Ramos (cell line): ENCODE measurements around the gene CLIC5.

Experiments used
- in situ Hi-C: fragments of 300-500 bp; cut with MboI; formaldehyde crosslinking; loops from one replicate; pipeline ENCODE4 v1.14.3; 2022; ENCODE audit warnings: low sequenced_read_pairs; ENCODE audit not compliant: unreplicated experiment

CLIC5 gene

DNA sequence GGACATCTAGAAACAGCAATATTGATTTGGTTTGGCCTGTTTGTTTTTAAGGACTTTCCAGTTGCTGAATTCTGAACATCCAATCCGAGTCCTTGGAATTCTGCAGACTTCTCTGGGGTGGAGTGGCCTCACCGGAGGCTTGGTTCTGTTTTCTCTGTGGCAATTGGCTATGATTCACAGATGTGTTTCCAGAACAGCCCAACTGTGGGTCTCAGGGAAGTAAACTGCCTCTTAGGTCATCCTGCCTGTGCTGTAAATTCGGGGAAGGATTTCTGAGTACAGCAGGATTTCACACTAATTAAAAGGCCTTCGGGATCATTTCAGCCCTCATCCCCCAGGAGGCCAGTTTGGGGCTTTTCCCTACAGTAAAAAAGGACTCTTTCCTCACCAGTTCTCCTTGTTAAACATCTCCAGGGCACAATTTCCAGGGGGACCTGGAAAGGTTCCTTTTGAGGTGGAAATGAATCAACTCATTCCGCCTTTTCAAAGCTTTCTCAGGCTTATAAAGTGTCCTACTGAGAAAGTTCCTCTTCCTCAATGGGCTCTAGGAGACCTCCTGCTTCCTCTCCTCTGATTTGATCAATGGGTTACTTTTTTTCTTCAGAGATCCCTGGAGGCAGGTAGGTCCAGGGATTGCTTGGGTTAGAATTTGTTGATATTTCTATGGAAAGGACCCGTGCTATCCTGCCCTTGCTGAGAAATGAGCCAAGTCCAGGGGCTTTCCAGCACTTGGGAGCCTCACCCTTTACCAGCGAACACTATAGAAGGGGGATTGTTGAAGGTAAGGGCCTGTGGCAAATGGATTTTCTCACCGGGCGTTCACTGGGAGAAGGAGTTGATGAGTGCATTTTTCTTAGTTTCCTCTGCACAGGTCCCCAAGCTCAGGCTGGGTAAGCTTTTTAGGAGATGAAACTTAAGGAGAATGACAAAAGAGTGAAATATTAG lies 114.6 kb downstream of the CLIC5 start:
- in situ Hi-C loops: no loop called here

DNA sequence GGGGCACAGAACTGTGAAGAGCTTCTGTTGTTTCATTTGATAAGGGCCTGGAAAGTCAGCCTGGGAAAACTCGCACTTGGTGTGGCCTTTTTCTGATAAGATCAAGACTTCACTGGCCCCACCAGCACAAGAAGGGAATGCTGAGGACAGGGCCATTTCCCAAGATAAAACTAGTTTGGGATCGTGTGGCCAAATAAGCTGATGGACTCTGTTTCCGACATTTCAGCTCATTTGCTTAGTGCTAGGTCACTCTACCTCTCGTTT lies 116.0 kb downstream of the CLIC5 start:
- in situ Hi-C loops: no loop called here

DNA sequence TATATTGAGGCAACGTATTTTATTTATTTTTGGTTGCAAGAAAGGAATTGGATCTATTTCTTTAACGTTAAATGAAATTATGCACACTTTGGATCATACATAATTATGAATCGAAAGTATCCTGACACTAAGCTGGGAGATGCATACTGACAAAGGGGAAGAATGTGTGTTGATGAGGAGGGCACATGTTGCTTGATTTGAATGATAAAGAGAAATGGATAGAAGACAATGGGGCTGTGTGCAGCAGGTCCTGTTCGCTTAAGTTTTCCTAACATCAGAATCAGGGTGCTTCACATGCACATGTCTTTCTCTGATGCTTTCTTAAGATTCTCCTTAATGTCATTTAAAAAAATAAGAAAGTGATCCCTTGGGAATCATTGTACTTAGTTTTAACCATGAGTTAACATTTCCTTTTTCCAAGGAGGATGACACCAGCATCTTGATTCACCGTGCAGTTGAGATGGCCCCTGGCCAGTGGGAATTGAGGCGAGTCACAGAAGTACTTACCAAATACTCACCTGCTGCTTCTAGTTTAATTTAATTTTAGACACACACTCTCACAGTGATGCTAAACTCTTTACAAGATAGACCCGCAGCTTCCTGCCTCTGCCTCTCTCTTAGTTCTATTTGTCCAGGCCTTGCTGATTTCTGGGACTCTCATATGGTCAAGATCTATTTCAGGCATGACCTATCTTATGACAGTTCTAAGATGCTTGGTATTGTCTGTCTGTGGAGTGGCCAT lies 116.5 kb downstream of the CLIC5 start:
- in situ Hi-C loops: no loop called here

DNA sequence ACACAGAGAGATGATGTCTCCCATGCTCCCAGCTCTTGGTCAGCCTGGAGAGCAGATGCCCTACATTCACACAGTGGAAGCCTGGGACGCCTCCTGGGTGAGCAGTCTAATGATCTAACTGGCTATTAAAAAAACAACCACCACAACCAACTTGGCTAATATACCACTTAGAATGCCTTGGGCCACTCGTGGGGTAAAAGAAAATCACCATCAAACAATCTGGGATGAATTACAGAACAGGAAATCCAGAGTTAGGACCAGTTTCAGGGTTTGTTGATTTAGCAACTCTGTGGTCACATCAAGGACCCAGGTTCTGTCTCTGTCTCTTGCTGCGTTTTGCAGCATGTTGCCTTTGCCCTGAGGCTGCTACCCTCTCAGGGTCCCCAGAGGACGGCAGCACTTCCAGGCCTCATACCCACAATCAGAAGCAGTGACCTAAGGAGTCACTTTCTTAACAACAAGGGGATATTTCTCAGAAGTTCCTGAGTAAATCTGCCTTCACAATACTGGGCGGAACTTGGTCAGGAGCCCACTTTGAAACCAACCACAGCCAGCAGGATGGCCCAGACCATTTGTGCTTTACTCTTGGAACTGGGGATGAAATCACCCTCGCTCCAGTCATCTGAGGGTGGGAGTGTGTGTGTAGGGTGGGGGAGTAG lies 118.7 kb downstream of the CLIC5 start:
- in situ Hi-C loops: no loop called here

DNA sequence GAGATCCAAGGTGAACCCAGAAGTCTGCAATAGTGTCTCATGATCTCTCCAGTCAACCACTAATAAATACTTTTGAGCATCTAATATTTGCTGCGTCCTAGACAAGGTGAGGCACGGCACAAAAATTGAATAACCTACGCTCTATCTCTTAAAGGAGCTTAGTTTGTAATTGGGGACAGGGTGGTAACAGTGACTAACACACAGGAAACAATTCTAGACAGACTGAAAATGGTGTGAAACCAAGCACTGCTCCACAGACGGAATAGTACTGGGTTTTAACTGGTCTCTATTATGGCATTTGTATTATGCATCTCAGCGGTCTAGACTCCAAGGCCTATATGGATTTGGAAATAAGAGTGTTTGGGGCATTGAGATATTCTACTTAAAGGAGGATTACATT lies 120.1 kb downstream of the CLIC5 start:
- in situ Hi-C loops: no loop called here

DNA sequence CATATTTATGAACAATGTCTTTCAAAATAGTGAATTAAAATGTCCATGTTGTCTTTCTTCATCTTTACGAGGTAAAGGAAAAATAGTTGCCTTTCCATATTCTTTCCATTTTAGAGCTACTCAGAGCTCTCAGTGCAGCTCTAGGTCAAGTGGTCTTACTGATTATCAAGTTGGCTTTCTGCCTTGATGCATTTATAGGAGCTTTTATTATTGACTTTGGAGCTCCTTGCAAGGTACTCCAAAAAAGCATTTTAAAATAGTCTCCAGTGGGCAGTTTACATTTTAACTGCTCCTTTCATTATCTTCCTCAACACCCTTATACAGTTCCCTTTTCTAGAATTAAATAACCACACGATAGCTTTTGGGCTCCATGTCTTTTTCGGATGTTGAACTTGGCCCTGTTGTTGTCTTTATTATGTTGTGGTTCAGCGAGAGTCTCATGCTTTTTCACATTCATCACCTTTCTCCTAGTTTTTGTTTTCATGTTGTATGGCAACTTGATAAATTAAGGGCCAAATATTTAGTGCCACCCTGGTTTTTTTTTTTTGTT lies 122.9 kb downstream of the CLIC5 start:
- in situ Hi-C loops: no loop called here

DNA sequence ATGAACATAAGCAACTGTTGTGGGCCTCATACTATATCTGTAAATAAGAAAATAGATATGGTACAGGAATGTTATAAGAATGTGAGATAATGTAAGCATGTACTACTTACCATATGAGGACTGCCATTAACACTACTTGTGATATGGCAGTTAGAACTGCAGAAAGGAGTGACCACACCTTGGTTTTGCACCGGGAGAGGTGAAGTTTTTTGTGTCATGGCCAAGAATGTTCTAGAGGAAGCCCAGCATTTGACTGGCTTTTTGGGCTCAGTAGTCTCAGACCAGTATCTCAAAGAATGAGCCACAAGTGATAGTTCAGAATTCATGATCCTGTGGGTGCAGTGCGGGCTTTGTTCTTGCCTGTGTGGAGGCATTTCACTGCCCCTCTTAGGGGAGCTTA lies 123.5 kb downstream of the CLIC5 start:
- in situ Hi-C loops: no loop called here

DNA sequence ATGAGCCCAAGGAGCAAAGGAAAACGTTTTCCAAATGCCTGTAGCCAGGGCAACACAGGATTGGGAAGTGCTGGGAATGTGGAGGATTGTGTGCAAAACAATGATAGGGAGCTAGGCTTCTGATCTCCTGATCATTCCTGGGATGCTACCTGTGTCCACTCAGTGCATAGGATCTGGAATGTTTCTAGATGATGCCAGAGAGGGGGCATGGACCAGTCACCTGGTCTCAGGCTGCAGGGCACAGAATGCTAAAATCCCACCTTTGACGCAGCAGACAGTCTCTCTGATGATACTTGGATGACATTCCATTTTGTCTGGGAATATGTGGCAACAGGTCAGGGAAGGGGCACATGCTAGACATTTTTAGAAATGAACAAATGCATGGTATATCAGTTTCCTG lies 128.9 kb downstream of the CLIC5 start:
- in situ Hi-C loops: no loop called here

DNA sequence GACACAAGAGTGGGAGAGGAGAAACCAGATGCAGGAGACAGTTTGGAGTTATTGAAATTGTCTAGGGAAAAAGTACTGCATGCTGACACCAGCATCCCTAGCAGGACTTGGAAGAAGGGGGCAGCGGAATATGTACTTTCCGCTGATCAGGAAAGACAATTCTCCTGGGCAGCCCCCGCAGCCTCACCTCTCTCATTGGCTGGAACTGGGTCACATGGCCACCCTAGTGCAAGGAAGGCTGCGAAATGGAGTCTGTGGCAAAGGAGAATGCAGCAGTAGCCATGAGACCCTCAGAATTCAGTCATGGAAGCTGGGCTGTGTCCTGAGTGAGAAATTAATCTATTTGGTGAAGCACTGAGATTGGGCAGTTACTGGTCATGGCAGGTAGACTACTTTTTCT lies 131.3 kb downstream of the CLIC5 start:
- in situ Hi-C loops: no loop called here

DNA sequence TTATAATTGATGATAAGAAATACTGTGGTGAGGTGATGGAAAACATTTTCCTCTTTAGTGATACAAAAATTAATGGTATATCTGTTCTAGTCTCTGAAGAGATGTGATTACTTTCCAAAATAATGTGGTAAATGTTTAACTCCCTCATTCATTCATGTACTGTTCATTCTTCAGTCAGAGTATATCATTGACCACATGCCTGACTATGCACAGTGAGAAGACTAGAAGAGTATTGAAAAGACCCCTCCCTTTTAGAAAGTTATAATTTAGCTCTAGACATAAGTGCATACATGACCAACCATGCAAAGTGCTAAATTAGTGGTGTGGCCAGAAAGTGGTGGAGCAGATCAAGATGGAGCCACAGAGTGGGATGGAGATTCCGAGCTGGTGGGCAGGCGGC lies 133.0 kb downstream of the CLIC5 start:
- in situ Hi-C loops: no loop called here

DNA sequence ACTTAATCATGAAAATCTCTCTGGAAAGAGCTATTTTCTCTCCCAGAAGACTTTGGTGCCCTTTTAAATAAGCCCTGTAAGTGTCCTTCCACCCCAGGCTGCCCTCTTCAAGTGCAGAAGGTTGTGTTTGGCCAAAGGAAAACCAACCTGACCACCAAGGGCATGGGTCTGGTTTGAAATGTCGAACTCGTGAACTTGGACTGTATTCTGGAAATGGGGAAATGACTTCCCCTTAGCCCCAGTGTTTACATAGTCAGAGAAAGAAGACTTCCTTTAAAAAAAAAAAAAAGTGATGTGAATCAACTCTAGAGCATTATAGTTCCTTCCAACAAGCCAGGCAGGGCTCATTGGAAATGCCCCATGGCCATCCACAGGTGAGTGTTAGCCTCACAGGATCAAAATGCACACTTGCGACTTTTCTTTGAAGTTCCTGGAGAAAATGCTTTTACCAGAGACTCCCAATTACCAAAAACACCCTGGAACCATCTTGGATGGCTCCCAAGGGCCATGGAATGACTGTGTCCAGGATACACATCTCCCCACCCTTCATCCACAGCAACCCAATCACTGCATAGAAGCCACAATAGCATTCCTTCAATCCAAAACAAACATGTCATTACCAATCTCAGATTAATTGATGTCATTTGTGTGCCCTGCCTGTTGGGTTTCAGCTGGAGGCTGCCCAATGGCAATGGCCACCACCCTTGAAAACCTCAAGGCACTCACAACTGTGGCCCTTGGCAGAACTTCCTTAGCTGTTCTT lies 133.8 kb downstream of the CLIC5 start:
- in situ Hi-C loops: no loop called here

DNA sequence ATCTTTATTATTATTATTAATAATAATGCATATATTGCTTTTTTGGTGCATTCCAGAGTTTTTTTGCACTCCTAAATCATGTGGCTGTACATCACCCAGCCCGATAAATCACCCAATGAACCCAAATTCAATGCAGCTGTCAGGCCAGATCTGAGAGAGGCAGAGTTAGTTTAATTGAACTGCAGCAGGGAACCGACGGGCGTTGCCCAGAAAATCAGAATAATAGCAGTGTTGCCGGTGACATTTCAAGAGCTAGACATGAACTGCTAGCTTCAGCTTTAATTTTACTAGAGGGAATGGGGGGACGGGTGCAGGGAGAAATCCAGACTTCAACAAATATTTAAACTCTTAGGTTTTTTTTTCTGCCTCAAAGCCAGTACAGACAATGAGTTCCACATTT lies 135.0 kb downstream of the CLIC5 start:
- in situ Hi-C loops: no loop called here

DNA sequence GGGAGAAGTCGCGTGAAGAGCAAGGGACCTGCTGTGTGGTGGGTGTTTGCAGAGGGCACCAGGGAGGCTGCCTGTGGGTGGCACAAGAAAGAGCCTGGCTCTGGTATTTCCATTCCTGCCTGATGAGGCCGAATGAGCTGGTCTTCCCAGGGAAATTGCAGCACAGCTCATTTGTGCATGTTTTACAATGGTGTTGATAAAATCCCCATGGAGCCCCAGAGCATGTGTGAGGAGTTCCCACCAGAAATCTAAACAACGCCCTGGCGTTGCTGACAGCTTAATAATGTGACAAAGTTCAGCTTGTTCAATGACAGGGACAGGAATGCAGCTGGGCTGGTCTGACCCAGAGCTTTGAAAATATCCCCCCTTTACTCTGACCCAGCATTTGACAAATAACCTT lies 135.5 kb downstream of the CLIC5 start:
- in situ Hi-C loops: no loop called here

DNA sequence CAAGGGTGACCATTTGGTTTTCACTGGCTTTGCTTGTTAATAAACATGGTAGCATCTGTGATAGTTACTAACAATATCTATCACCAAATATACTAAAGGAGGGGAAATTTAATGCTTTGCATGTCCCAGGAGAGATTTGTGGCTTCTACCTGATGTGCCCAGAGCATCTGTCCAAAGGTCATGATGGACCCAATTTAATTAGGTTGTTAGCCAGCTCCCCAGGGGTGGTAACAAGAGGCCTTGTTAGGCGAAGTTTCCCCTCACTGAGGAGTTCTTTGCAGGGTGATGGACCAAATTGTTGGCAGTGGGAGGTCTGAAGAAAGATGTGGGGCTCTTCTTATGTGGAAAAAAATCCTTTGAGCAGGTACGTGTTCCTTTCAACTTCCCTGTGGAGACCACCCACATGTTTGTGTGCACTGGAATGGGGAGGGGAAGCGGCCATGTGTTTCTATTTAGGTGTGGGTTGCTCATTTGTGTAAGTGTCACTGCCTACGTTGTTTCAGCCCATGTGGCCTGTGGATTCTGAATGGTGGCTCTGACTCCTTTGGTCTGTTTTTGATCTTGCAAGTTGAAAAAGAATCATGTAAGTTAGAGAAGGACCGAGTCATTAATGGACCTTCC lies 137.6 kb downstream of the CLIC5 start:
- in situ Hi-C loops: no loop called here

DNA sequence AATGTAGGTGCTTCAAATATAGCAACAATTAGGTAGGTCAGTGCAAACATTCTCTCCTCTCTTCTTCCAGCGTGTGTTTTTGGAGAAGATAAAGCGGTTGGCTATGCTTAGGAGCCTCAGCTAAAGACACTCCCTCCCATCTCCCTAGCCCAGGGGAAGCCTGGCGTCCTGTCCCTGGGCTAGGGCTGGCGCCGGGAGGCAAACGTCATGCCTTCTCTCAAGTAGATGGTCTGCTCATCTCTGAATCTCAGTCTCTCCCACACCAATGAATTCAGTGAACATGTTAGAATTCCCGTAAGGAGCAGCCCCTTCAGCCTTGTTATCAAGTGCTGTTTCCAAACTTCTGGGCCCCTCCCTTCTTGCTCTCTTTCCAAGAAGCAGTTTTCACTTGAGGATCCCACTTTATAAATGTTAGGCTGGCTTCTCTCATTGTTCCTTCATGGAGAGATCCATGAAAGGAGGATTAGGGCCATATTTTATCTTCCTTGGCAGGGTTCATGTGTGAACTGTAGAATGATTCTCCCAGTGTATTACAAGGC lies 142.8 kb downstream of the CLIC5 start:
- in situ Hi-C loops: no loop called here

DNA sequence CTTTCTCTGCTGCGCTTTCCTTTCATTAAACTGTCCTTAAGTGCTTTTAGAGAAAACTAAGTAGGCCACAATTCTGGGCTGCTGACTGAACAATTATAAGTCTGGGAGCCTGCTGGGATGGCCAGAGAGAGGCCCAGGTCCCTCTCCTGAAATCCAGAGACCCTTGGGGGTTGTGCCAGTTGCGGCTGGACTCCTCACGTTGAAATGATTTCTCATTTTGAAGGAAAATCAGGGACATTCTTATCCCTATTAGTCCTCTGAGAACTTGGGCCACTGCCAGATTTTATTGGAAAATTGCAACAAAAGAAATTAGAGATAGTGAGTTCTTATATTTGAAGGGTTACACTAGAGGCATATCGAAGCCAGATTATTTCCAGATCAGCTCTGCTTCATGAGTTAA lies 145.1 kb downstream of the CLIC5 start:
- in situ Hi-C loops: no loop called here

DNA sequence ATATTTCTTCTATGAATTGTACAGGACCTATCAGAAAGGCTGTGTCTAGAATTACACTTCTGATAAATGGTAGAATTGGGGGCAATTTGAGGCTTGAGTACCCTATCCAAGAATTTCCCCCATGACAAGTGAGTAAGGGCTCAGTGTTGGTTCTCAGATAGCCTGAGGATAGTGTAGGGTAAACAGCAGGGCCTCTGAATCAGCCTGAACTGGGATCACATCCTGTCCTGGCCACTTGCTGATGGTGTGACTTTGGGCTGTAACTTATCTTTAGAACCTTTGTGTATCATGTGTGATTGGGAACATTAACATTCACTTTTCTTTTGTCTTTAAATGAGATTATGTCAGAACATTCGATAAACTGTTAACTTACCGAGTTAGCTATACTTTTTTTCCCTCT lies 151.0 kb downstream of the CLIC5 start:
- in situ Hi-C loops: no loop called here

DNA sequence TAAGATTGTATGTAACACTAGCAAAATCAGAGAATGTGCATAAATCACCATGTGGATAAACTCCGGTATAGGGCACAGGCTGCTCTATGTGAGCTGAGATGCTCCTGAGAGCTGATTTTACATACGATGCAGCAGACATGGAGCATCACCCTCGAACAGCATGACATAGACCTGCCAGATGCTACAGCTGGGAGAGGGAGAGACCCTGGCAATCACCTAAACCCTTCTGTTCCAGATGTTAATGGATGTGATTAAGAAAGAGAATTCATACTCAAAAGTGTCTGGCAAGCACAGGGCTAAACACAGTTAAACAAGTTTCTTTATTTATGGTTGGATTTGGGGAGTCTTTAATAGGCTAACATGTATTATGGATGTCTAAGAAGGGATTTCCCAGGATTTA lies 157.0 kb downstream of the CLIC5 start:
- in situ Hi-C loops: no loop called here

DNA sequence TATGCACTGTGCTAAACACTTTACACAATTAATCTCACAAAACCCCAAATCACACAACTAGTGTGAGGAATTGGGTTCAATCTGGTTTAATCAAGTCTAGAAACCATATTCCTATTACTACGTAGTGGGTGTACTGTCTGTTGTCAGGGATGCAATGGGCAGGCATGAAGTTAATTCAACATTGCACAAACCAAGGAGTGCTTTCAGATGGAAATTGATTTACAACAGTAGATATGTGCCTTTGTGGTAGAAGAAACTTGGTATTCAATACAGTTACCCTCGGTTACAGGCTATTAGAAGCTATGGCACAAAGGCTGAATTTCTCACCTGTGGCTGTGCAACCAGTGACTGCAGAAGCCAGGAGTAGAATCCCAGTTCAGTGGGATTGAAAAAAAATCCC lies 157.8 kb downstream of the CLIC5 start:
- in situ Hi-C loops: no loop called here
